ENCODE measurements around the gene DLGAP1.

The DLGAP1 gene

GRCh38 chr18:3885209-3885792 is 569.8 kb downstream of the DLGAP1 start:
- DNase-seq = no peak

- DNase-seq = no peak
Observed at GRCh38 chr18:3879836-3880120, 575.3 kb downstream of the DLGAP1 start.

GRCh38 chr18:3879114-3879835 is 575.8 kb downstream of the DLGAP1 start:
- no peak for DNase-seq

- DNase-seq = no peak
Observed at GRCh38 chr18:3878401-3878800, 576.7 kb downstream of the DLGAP1 start.

- no peak for DNase-seq
Observed at GRCh38 chr18:3877678-3878077, 577.4 kb downstream of the DLGAP1 start.

GRCh38 chr18:3875961-3876360 is 579.1 kb downstream of the DLGAP1 start:
- DNase-seq = no peak

- DNase-seq = no peak
Observed at GRCh38 chr18:3875376-3875775, 579.7 kb downstream of the DLGAP1 start.

- no peak for DNase-seq
Observed at GRCh38 chr18:3874581-3874980, 580.5 kb downstream of the DLGAP1 start.

GRCh38 chr18:3874125-3874524 is 581.0 kb downstream of the DLGAP1 start:
- peak in 1 of 2 donors; percentile 53 for DNase-seq

GRCh38 chr18:3873698-3874097 is 581.4 kb downstream of the DLGAP1 start:
- no peak for DNase-seq

GRCh38 chr18:3873211-3873610 is 581.9 kb downstream of the DLGAP1 start:
- DNase-seq = no peak

GRCh38 chr18:3872641-3873040 is 582.5 kb downstream of the DLGAP1 start:
- no peak for DNase-seq

GRCh38 chr18:3871687-3872086 is 583.4 kb downstream of the DLGAP1 start:
- DNase-seq = no peak

- DNase-seq = no peak
Observed at GRCh38 chr18:3870914-3871313, 584.2 kb downstream of the DLGAP1 start.

- peak in 1 of 2 donors; percentile 46 for DNase-seq
Observed at GRCh38 chr18:3869848-3870247, 585.3 kb downstream of the DLGAP1 start.

- no peak for DNase-seq
Observed at GRCh38 chr18:3867864-3868311, 587.2 kb downstream of the DLGAP1 start.

GRCh38 chr18:3867236-3867635 is 587.9 kb downstream of the DLGAP1 start:
- DNase-seq = no peak

- no peak for DNase-seq
Observed at GRCh38 chr18:3864669-3865298, 590.3 kb downstream of the DLGAP1 start.

GRCh38 chr18:3863593-3863992 is 591.5 kb downstream of the DLGAP1 start:
- no peak for DNase-seq

- no peak for DNase-seq
Observed at GRCh38 chr18:3863006-3863405, 592.1 kb downstream of the DLGAP1 start.

- no peak for DNase-seq
Observed at GRCh38 chr18:3861495-3861894, 593.6 kb downstream of the DLGAP1 start.

GRCh38 chr18:3857544-3857943 is 597.6 kb downstream of the DLGAP1 start:
- no peak for DNase-seq

- DNase-seq = no peak
Observed at GRCh38 chr18:3855966-3856365, 599.1 kb downstream of the DLGAP1 start.

- DNase-seq = no peak
Observed at GRCh38 chr18:3852321-3852720, 602.8 kb downstream of the DLGAP1 start.

Measured in hippocampal formation (tissue), 2 donors.